GM18507 (cell line): ENCODE data around the gene UNC13C.

Source experiments
- DNase-seq: peaks from one replicate; pipeline ENCODE4 v3.0.0; 2011; ENCODE audit warnings: low read depth; ENCODE audit not compliant: insufficient read length; ENCODE audit errors: extremely low spot score
- FAIRE-seq: peaks from 2 replicates; lab custom pipeline; 2011; peaks lifted over from hg19 to GRCh38; lab: Jason Lieb, UNC

The UNC13C gene

DNA sequence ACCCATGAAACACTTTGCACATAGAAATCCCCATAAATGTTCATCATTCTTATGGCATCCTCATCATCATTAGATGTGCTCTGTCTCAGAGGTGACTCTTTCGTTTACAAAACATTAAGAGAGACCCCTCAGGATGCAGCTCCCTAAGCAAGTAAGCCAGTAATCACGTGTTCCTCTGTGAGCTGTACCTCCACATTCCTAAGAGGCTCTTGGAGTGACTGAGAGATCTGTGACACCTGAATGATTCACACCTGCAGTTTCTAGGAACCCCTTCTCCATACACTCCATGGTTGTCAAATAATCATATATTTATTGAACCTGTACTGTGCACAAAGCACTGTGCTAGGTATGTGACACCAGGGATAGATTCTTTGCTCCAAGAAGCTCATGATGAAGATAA is 602.4 kb downstream of the UNC13C start:
- DNase-seq (no peak), FAIRE-seq (no peak)

DNA sequence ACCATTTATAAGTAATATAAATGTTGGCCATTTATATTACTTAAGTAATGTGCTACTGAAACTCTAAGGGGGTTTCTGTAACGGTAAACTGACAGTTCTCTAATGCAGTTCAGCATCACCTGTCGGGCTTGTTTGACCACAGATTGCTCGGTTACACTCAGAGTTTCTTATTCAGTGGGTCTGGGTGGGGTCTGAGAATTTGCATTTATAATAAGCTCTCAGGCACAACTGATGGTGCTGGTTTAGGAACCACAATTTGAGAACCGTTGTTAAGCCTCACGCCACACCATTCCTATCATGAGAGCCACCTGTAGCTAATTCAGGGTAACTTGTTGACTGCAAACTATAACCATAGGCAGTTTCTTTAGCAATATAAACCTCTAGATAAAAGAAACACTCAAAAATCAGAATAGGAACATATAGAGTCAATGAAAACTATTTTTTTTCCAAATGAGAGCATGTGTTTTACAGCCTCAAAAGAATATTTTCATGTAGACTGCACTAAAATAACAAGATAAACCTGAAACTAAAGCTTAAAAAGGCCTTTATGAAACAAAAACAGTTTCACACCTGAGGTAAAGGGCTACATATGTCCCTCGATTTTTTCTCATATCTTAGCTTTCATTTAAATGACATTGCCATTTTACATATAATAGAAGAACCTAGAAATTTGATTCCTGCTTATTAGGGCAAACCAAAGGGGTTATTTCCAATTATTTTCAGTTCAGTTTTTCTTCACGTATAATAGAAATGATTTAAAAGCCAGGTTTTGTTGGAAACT is 604.8 kb downstream of the UNC13C start:
- DNase-seq (no peak), FAIRE-seq (no peak)

DNA sequence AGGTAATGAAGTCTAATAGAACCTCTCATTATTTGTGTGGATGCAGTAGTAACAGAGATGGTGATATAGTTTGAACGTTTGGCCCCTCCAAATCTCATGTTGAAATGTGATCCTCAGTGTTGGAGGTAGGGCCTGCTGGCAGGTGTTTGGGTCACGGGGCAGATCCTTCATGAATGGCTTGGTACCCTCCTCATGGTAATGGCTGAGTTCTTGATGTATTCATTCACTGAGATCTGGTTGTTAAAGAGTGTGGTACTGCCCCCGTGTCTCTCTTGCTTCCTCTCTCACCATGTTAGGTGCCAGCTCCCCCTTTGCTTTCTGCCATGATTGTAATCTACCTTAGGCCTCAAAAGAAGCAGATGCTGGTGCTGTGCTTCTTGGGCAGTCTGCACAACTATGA is 606.8 kb downstream of the UNC13C start:
- FAIRE-seq (no peak), DNase-seq (no peak)

DNA sequence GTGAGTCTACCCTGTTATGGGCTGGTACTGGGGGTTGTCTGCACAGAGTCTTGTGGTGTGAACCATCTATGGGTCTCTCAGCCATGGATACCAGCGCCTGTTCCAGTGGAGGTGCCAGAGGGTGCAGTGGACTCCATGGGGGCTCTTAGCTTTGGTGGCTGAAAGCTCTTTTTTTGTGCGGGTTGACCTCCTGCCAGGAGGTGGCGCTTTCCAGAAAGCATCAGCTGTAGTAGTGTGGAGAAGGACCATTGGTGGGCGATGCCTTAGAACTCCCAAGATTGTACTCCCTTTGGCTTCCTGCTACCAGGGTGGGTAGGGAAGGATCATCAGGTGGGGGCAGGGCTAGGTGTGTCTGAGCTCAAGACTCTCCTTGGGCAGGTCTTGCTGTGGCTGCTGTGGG is 615.9 kb downstream of the UNC13C start:
- FAIRE-seq (no peak), DNase-seq (no peak)

DNA sequence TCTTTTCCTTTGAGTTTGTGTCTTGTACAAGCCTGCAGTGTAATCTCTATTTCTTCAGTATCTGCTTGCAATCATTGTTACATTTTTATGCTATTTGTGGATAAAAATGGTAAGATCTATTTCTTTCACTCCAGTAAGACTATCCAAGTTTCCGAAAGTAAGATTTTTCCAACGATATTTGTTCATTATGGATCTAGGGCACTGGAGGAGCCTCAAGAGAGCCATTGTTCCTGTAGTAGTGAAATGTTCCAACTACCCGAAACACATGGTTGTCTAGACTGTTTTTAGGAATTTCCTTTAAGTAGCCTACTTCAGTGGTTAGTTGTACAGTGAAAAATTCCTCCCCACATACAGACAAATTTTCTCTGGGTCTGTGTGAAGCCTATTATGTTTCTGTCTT is 621.1 kb downstream of the UNC13C start:
- no peak for DNase-seq
- FAIRE-seq: no peak

DNA sequence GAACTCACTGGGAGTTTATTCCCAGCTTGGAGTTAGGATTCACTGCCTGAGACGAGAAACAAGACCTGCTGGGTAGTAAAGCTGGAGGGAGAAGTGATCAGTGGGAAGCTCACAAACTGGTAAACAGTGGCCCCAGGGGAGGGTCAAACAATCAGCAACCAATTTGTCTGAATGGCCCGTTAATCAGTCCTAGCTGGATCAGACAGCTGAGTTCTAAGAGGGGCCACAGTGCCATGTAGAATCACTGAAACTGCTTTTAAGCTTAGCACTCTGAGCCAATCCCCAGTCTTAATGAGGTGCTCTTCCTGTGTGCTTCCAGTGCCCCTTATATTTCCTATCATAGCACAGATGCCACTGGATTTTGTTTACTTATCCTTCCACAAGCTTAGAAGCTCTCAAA is 626.8 kb downstream of the UNC13C start:
- no peak for FAIRE-seq
- no peak for DNase-seq

DNA sequence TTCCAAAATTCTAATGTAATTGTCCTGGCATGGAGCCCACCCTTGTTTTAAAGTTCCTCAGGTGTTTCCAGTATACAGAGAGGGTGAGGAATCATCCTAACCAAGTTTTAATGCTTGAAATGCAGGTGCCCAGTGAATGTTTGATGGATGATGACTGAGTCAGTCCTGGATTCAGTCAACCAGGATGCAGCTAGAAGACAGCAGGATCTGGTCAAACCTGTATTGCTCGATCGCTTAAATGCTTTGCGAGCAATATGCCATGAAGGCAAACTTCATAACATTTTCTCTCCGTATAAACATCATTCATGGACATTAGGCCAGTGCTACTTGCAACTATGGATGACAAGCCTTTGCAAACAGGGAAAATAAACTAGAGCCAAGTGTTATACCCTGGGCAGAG is 627.3 kb downstream of the UNC13C start:
- DNase-seq (no peak), FAIRE-seq (no peak)

DNA sequence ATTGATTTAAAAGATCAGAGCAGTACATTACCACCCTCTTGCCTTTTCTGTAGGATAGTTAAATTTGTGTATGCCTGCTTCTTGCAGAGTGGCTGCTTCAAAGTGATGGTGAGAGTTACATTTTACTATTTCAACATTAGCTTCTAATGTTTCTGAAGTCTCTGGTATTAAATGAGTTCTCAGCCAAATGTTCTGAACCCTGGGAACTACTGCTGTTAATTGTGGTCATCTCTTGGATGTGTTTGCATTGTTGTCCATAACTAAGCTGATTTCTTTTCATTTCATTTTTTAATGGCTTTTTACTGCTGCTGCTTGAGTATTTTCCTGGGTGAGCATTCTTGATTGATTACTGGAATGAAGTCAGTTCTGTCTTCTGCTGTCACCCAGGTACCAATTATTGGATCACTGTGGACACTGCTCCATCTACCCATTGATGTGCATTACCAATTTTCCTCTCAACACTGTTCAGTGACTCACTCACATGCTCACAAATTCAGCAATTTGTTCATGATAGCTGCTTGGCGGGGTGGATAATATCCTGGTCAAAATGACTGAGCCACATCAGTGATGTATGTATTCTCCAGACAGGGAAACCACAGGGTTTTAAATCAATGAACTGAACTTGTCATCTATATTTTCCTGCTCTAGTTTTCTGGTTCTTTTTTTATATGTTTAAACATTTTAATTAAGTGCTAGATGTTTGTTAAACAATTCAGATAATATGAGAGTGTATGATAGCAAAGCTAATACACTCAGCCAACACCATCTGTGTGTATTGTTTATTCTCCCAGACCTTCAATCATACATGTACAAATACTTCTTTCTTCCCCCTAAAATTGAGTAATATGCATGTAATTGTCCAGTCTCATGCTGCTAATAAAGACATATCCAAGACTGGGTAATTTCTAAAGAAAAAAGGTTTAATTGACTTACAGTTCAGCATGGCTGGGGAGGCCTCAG is 630.9 kb downstream of the UNC13C start:
- FAIRE-seq (no peak), DNase-seq (no peak)

DNA sequence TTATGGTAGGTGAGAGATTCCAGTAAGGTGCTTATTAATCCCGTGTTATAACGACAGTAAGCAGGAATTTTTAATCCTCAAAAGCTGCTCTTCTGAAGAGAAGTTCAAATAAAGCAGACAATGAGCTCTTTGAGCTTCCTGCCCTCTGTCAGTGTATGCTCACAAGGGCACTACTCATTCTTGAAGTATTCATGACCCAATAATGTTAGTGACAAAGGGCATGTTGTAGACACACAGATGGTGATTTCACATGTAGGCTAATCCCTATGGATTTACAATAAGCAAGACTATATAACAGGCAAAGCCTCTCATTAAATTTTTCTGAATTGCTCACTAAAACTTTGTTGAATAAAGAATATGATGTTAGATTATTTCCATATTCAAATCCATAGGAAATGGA is 639.9 kb downstream of the UNC13C start:
- DNase-seq (no peak), FAIRE-seq (no peak)

DNA sequence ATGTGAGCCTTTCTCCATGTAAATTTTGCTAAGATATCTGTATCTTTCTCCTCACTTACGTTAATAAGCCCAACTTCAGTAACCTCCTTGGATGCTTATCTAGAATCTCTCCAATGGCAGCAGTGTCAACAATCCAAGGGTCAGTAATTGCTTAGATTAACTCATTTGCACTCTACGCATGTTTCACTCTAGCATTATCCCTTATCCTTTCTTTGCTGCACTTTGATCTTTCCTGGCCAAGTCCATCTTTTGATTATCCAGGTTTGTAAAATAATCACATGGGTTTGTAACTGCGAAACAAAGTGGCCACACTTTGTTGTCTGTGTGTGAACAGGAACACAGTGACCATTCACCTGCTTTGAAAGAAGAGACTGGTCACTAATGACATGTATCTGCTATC is 640.9 kb downstream of the UNC13C start:
- DNase-seq (no peak), FAIRE-seq (no peak)

DNA sequence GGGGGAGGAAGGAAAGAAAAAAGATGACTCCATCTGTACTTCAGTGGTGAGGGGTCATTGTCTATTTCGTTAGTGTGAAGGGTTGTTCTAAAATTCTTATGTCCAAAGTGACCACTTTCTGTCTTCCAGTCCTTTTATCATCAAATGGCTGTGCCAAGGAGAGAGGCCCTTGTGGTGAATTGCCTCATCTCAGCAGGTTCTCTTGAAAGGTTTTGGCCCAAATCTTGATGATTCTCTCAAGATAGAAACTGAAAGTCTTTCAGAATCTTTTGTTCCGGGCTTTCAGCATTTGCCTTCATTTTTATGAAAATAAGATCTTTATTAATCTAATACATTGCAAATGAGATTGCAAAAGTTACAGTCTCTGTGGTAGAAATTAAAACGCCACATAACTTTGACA is 642.7 kb downstream of the UNC13C start:
- DNase-seq: no peak
- no peak for FAIRE-seq

DNA sequence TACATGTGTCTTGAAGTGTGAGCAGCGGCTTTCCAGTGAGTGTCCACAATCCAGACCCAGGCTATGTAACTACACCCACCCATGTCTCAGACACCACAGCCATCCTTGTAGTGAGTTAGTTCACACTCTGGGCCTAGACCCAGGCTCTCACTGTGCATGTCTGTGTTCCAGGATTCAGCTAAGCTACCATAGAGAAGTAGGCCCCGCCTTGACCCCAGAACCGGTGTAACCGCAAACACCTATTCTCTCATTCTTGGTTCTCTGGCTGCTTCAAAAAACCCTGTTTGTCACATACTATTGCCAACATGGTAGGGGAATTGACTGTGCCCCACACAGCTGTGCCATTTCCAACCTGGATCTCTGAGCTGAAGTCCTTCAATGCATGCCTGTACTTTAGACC is 657.9 kb downstream of the UNC13C start:
- DNase-seq (no peak), FAIRE-seq (no peak)

DNA sequence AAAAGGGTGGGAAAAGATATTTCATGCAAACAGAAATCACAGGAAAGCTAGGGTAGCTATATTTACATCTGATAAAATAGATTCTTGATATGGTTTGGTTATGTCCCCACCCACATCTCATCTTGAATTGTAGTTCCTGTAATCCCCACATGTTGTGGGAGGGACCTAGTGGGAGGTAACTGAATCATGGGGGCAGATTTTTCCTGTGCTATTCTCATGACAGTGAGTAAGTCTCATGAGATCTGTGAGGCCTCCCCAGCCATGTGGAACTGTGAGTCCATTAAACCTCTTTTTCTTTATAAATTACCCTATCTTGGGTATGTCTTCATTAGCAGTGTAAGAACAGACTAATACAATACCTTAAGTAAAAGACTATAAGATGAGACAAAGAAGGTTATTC is 660.4 kb downstream of the UNC13C start:
- FAIRE-seq (no peak), DNase-seq (no peak)

DNA sequence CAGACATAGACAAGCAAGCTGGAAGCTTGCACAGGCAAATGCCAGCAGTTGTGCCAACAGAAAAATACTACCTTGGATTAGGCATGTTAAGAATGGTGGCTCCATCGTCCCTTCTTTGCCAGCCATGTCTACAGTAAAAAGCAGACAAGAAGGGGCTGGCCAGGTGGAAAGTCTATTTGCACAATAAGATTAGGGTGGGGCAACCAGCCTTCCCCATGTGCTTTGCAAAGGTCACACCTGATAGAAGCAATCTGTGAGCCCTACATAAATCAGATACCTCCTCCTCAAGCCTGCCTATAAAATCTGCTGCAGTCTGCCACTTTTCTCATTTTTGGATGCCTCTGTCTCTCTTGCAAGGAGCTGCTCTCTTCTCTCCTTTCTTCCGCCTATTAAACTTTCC is 662.6 kb downstream of the UNC13C start:
- no peak for FAIRE-seq
- no peak for DNase-seq

DNA sequence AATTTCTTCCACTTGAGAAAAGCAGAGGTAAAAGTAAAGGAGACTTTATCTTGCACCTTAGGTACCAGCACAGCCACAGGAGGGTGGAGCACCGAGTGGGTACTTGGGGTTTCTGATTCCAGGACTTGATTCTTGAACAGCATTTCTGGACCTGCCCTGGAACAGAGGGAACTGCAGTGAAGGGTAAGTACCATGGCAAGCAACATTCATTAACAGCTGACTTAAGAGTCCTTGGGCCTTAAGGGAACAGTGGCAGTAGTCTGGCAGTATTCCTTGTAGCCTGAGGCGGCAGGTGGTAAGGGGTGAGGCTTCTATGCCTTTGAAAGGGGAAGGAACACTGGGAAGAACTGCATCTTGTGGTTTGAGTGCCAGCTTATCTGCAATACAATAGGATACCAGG is 666.6 kb downstream of the UNC13C start:
- FAIRE-seq (no peak), DNase-seq (no peak)

DNA sequence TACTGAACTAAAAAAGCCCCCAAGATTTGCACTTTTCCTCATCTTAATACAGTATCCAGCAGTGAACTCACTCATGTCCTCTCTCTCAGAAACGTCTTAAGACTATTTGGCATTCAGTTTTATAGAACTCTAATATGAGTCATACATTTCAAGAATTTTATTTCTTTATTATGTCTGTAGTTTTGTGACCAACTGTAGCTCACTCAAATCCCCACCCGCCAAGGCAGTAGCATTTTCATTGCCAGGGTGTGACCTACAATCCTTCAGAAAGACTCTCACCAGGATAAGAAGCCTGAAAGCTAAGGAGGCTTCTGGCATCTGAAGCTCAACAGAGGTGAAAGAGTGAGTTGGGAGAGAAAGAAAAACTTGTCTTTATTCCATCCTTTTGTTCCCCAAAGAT is 681.4 kb downstream of the UNC13C start:
- DNase-seq (no peak), FAIRE-seq (no peak)

DNA sequence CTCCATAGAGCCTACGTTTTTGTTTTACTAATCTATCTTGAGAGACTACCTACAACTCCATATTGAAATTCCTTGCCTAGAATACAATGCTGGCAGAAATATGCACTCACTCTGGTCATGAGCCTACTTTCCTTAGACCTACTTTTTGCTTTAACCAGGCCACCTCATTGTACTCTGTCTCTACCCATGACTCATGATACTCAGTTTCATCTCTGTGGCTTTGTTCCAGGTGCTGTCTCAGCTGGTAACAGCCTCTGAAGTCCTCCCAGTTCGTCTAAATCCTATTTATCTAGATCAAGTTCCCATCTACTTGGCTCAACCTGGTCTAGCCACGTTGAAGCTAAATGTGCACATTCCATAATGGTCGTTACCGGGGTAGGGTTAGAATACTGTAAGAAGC is 682.1 kb downstream of the UNC13C start:
- DNase-seq (no peak), FAIRE-seq (no peak)

DNA sequence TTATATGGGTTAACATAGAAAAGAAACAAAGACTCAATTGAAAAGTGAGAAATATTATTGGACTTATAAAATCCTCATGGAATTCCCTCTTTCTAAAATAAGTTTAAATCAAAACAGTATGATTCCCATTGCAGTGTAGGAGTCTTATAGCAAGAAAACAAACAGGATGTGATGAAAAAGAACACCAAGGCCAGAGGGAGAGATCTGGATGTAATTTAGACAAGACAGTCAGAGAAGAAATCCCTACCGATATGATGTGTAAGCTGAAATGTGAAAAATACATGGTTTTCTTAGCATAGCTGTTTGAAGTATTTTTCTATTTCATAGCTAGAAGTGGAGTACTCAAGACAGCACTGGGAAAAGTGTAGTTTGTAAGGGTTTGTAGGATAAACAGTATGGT is 697.0 kb downstream of the UNC13C start:
- DNase-seq: no peak
- no peak for FAIRE-seq

DNA sequence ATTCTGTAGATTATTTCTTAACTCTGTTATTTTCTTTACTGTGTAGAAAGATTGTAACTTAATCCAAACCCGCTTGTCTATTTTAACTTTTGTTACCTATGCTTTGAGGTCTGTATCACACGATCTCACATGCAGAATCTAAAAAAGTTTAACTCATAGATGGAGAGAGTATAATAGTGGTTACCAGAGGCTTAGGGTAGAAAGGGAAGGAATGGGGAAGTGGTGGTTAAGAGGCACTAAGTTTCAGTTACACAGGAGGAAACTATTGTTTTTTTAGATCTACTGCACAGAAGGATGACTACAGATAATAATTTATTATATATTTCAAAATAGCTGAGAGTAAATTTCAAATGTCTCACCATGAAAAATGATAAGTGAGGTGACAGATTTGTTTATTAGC is 703.3 kb downstream of the UNC13C start:
- FAIRE-seq (no peak), DNase-seq (no peak)
